T-helper 1 cell treated with Interleukin-12 subunit alpha and Interleukin-12 subunit beta and Interleukin-4 antibody, amounts not matched to agents 30 ng/mL and 1 ng/mL, for 36 hours (primary cell): ENCODE measurements around the gene PAQR6. TPM values are rescaled to one million over a fixed set of nuclear protein-coding genes. Genes with fewer than 3 reads are reported as not detected.

ENCODE experiments used
- intact Hi-C: fragments of 100-400 bp; cut with micrococcal nuclease; formaldehyde crosslinking; loops from one replicate; pipeline ENCODE4 v1.15.1; 2024
- total RNA-seq: library from RNA; stranded (reverse); gene quantifications from 2 replicates; pipeline ENCODE4 v1.2.3, GENCODE V29; 2022

PAQR6 gene
- total RNA-seq, 1 donor from 2014 or later, result 5.7 TPM

GRCh38 chr1:156266051-156266450 lies 18.2 kb upstream of the PAQR6 start:
- intact Hi-C loops, result no loop called here

GRCh38 chr1:156263288-156263655 lies 15.4 kb upstream of the PAQR6 start:
- intact Hi-C loops, result no loop called here

- intact Hi-C loops, result no loop called here
These were observed 14.8 kb upstream of the PAQR6 start for GRCh38 chr1:156262461-156263287.

- intact Hi-C loops, result no loop called here
These were observed 13.0 kb upstream of the PAQR6 start for GRCh38 chr1:156260896-156261295.

- intact Hi-C loops, result no loop called here
These were observed 11.9 kb upstream of the PAQR6 start for GRCh38 chr1:156259805-156260204.

GRCh38 chr1:156258859-156259258 lies 11.0 kb upstream of the PAQR6 start:
- intact Hi-C loops, result no loop called here

GRCh38 chr1:156257711-156258110 lies 9.9 kb upstream of the PAQR6 start:
- intact Hi-C loops, result no loop called here

- intact Hi-C loops, result no loop called here
These were observed 5.8 kb upstream of the PAQR6 start for GRCh38 chr1:156253634-156254033.

GRCh38 chr1:156251527-156251926 lies 3.7 kb upstream of the PAQR6 start:
- intact Hi-C loops, result no loop called here

GRCh38 chr1:156249593-156249992 lies 1.7 kb upstream of the PAQR6 start:
- intact Hi-C loops, result no loop called here

- intact Hi-C loops, result no loop called here
These were observed 447 bp upstream of the PAQR6 start for GRCh38 chr1:156248323-156248683.

- intact Hi-C loops, result no loop called here
These were observed 936 bp downstream of the PAQR6 start for GRCh38 chr1:156246781-156247459.

GRCh38 chr1:156246241-156246780 lies 1.5 kb downstream of the PAQR6 start:
- intact Hi-C loops, result no loop called here

GRCh38 chr1:156245451-156246232 lies 2.2 kb downstream of the PAQR6 start:
- intact Hi-C loops, result no loop called here

GRCh38 chr1:156244712-156245111 lies 3.1 kb downstream of the PAQR6 start:
- intact Hi-C loops, result no loop called here

- intact Hi-C loops, result no loop called here
These were observed 3.7 kb downstream of the PAQR6 start for GRCh38 chr1:156244126-156244525.

- intact Hi-C loops, result no loop called here
These were observed 5.1 kb downstream of the PAQR6 start for GRCh38 chr1:156242738-156243137.

- intact Hi-C loops, result no loop called here
These were observed 5.9 kb downstream of the PAQR6 start, which contains the start of gene BGLAP for GRCh38 chr1:156241926-156242325. Gene BGLAP (plus strand): TSS chr1:156242184. CDS start chr1:156242232, 48 bp downstream.

GRCh38 chr1:156241311-156241811 lies 6.5 kb downstream of the PAQR6 start:
- intact Hi-C loops, result no loop called here

GRCh38 chr1:156238248-156238647 lies 9.6 kb downstream of the PAQR6 start:
- intact Hi-C loops, result no loop called here

- intact Hi-C loops, result no loop called here
These were observed 11.7 kb downstream of the PAQR6 start for GRCh38 chr1:156236164-156236563.
